HG02763 (cell line): Measurements from ENCODE around the gene PADI3.

Experiments used
- ATAC-seq: cut with Tn5 transposase; IDR thresholded peaks from one replicate; pipeline ENCODE4 v1.9.1; 2021; ENCODE audit warnings: mild to moderate bottlenecking, moderate library complexity; ENCODE audit not compliant: unreplicated experiment

The PADI3 gene

GRCh38 chr1:17270891-17271765 is 22.2 kb downstream of the PADI3 start:
- no peak for ATAC-seq

GRCh38 chr1:17272066-17272465 is 23.2 kb downstream of the PADI3 start:
- ATAC-seq, result no peak

DNA sequence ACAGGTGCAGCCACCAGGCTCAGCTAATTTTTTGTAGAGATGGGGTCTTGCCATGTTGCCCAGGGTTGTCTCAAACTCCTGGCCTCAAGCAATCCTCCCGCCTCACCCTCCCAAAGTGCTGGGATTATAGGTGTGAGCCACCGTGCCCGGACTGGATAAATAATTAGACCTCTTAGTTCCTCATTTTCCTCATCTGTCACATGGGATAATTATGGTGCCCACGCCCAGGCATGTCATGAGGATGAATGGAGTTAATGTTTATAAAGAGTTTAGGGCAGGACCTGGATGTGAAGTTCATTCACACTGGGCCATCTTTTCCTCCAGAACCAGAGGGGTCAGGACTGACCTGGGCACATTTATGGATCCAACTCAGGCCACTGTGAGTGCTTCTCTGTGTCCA is 23.7 kb downstream of the PADI3 start:
- ATAC-seq, result no peak

- no peak for ATAC-seq
These were observed 24.2 kb downstream of the PADI3 start for GRCh38 chr1:17273096-17273495.

GRCh38 chr1:17274186-17275170 is 25.6 kb downstream of the PADI3 start:
- no peak for ATAC-seq

- no peak for ATAC-seq
These were observed 27.7 kb downstream of the PADI3 start for GRCh38 chr1:17276568-17276967.

DNA sequence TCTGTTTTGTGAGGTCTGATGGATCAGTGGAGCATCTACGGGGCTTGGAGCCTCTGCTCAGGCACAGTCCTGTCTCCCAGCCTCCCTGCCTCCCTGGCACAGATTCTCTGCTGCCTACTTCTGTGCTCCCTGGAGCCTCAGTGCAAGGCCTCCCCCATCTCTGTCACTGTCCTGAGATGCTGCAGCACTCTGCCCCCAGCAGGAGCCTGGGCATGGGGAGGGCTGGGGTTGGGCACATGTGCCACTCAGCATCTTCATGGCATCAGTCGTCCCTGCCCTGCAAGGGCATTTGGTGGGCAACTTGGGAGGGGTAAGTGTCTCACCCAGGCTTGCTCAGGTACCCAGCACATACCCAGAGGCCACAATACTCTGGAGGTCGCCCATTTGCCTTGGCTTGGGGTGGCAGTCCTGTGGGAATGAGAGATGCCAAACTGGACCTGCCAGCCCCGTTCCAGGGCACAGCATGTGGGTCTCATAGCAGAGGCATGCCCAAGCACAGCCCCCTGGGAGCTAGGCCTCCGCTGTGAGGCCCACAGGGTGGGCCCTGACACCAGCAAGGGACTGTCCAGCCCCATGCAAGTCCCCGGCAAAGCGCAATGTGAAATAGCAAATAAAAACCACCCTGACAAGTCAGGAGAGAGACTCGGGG is 28.7 kb downstream of the PADI3 start:
- ATAC-seq, result no peak

- no peak for ATAC-seq
These were observed 30.3 kb downstream of the PADI3 start for GRCh38 chr1:17278996-17279830.

DNA sequence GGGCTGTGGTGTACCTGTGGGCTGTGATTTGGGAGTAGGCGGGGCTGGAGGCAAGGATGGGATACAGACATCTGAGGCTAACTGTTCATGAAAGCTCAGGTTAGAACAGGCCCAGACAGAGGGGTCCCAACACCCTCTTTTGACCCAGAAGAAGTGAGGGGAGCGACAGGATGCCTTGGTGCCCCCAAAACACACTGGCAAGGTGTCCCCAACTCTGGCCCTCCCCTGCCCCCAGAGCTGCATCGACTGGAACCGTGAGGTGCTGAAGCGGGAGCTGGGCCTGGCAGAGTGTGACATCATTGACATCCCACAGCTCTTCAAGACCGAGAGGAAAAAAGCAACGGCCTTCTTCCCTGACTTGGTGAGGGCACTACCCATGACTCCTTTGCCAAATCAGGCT is 31.5 kb downstream of the PADI3 start:
- no peak for ATAC-seq

DNA sequence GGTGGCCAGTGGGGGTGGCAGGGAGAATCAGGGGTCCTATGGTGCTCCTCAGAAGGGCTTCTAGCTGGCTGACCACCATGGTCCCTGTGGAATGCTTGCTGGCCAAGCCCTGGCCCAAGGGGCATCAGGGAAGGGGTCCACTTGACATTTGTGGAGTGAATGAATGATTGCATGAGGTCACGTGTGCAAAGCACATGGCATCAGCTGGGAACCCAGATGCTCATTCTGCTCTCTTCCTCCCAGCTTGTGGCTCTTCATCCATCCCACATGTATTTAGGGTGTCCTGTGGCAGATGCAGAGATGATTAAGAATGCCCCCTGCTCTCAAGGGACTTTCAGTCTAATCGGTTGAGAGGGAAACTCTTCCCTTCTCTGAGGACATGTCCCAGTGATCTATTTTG is 32.0 kb downstream of the PADI3 start:
- ATAC-seq, result no peak

DNA sequence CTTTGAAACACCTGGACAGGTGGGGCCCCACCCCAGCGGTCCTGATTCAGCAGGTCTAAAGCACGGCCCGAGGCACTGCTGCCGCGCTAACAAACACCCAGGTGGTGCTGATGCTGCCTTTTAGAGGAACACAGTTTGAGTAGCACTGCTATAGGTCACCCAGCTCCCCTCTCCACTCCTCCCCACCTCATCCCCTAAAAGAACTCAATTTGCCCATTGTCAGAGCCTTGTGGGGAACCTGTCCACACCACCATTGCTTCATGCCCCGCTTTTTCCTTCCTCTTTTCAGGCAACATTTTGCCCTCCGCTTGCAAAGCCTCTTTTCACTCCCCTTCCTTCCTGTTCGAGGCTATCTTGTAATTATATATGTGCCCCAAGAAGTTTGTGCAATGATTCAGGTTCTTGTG is 32.9 kb downstream of the PADI3 start:
- ATAC-seq, result no peak

GRCh38 chr1:17282836-17283235 is 33.9 kb downstream of the PADI3 start:
- no peak for ATAC-seq

- ATAC-seq, result no peak
These were observed 37.7 kb downstream of the PADI3 start for GRCh38 chr1:17286646-17287045.

GRCh38 chr1:17287130-17287776 is 38.4 kb downstream of the PADI3 start:
- no peak for ATAC-seq

- no peak for ATAC-seq
These were observed 40.8 kb downstream of the PADI3 start for GRCh38 chr1:17289721-17290120.

- ATAC-seq, result no peak
These were observed 41.7 kb downstream of the PADI3 start for GRCh38 chr1:17290553-17290952.

- ATAC-seq, result no peak
These were observed 43.6 kb downstream of the PADI3 start for GRCh38 chr1:17292299-17293160.

GRCh38 chr1:17293681-17294425 is 45.0 kb downstream of the PADI3 start:
- ATAC-seq, result no peak
